Urothelium cell line (cell line): ENCODE results near the gene DDTL.
"Not testable (repeated sequence)": the region's sequence is repeated elsewhere in the genome, so short reads cannot be mapped to it uniquely, and the experiment has no call there.

Source experiments
- DNase-seq: peaks from one replicate; pipeline ENCODE4 v3.0.0; 2011; ENCODE audit warnings: low spot score, mixed read lengths
- FAIRE-seq: peaks from 2 replicates; lab custom pipeline; 2011; peaks lifted over from hg19 to GRCh38; lab: Jason Lieb, UNC

DDTL gene

GRCh38 chr22:23966568-23966967 lies at the start of gene DDTL:
TSS of gene DDTL (plus strand) at chr22:23966888. CDS start at chr22:23966915, 27 bp downstream.
- FAIRE-seq, result peak; percentile 96
- not testable (repeated sequence) for DNase-seq

GRCh38 chr22:23920267-23920611 lies 46.4 kb upstream of the DDTL start:
- not testable (repeated sequence) for DNase-seq, FAIRE-seq

GRCh38 chr22:23921586-23922201 lies 45.0 kb upstream of the DDTL start:
- DNase-seq, result not testable (repeated sequence)
- FAIRE-seq, result peak; percentile 96

- DNase-seq (no peak), FAIRE-seq (no peak)
Observed at GRCh38 chr22:23922921-23923320, 43.8 kb upstream of the DDTL start.

GRCh38 chr22:23925020-23925606 lies 41.6 kb upstream of the DDTL start:
- DNase-seq (no peak), FAIRE-seq (peak; percentile 53)

GRCh38 chr22:23926561-23926960 lies 40.1 kb upstream of the DDTL start:
- FAIRE-seq (no peak), DNase-seq (no peak)

- DNase-seq (no peak), FAIRE-seq (peak; percentile 27)
Observed at GRCh38 chr22:23938328-23939016, 28.2 kb upstream of the DDTL start.

- DNase-seq (no peak), FAIRE-seq (no peak)
Observed at GRCh38 chr22:23939017-23939357, 27.7 kb upstream of the DDTL start.

GRCh38 chr22:23940166-23940565 lies 26.5 kb upstream of the DDTL start:
- not testable (repeated sequence) for FAIRE-seq, DNase-seq

- DNase-seq, FAIRE-seq: not testable (repeated sequence)
Observed at GRCh38 chr22:23947391-23947790, 19.3 kb upstream of the DDTL start.

- FAIRE-seq, DNase-seq: not testable (repeated sequence)
Observed at GRCh38 chr22:23949764-23950163, 16.9 kb upstream of the DDTL start.

- DNase-seq, FAIRE-seq: not testable (repeated sequence)
Observed at GRCh38 chr22:23951383-23951782, 15.3 kb upstream of the DDTL start.

GRCh38 chr22:23952794-23953405 lies 13.8 kb upstream of the DDTL start:
- FAIRE-seq, DNase-seq: not testable (repeated sequence)

- DNase-seq, FAIRE-seq: not testable (repeated sequence)
Observed at GRCh38 chr22:23953485-23953884, 13.2 kb upstream of the DDTL start.

GRCh38 chr22:23954193-23954990 lies 12.3 kb upstream of the DDTL start:
- peak; percentile 93 for FAIRE-seq

GRCh38 chr22:23954991-23955305 lies 11.7 kb upstream of the DDTL start:
- not testable (repeated sequence) for FAIRE-seq, DNase-seq

More at GRCh38 chr22:23954193-23954990, 12.3 kb upstream of the DDTL start:
- DNase-seq, result not testable (repeated sequence)

- DNase-seq, FAIRE-seq: not testable (repeated sequence)
Observed at GRCh38 chr22:23955886-23956285, 10.8 kb upstream of the DDTL start.

- FAIRE-seq (peak; percentile 96), DNase-seq (peak; percentile 67)
Observed at GRCh38 chr22:23956301-23956900, 10.3 kb upstream of the DDTL start.

- FAIRE-seq, result peak; percentile 100
- DNase-seq, result not testable (repeated sequence)
Observed at GRCh38 chr22:23961084-23961771, 5.5 kb upstream of the DDTL start, which contains the start of gene GSTT2B. TSS of gene GSTT2B (minus strand) at chr22:23961195. CDS start at chr22:23961131, 64 bp downstream.

GRCh38 chr22:23966094-23966493 lies 594 bp upstream of the DDTL start:
- DNase-seq, result not testable (repeated sequence)
- peak; percentile 78 for FAIRE-seq
